ENCODE results near the gene RAI1. TPM values are rescaled to one million over a fixed set of nuclear protein-coding genes. Genes with fewer than 3 reads are reported as not detected.

The RAI1 gene
- total RNA-seq, 1 donor from 2014 or later: 30.1 TPM

DNA sequence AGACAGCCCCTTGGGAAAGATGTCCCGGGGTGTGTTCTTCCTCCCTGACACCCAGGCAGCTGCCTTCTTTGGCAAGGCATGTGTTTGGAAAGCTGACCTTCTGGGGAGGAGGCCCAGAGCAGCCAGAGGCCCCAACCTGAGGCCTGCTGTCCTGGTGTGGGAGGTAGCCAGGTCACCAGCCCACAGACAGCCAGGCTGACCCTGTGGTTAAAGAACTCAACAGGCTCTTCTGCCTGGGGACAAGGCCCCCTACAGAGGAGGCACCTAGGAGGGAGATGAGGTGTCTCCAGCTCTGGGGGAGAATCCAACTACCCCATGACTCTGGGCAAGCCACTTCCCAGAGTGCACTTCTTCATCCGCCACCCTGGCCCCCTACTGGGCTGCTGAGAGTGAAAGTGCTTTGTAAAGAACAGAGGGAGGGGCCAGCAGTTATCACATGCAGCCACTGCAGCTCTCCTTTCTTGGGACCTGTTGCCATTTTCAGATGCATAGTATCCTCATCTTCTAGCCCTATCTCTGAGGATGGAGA lies 168.7 kb downstream of the RAI1 start:
- intact Hi-C loops (cut with micrococcal nuclease): loop anchor here (10.0 kb wide), 1 partner anchor 165 kb away; the partner anchor contains the start of gene RAI1
- ATAC-seq: peak; percentile 72
- DNase-seq: peak; percentile 64

DNA sequence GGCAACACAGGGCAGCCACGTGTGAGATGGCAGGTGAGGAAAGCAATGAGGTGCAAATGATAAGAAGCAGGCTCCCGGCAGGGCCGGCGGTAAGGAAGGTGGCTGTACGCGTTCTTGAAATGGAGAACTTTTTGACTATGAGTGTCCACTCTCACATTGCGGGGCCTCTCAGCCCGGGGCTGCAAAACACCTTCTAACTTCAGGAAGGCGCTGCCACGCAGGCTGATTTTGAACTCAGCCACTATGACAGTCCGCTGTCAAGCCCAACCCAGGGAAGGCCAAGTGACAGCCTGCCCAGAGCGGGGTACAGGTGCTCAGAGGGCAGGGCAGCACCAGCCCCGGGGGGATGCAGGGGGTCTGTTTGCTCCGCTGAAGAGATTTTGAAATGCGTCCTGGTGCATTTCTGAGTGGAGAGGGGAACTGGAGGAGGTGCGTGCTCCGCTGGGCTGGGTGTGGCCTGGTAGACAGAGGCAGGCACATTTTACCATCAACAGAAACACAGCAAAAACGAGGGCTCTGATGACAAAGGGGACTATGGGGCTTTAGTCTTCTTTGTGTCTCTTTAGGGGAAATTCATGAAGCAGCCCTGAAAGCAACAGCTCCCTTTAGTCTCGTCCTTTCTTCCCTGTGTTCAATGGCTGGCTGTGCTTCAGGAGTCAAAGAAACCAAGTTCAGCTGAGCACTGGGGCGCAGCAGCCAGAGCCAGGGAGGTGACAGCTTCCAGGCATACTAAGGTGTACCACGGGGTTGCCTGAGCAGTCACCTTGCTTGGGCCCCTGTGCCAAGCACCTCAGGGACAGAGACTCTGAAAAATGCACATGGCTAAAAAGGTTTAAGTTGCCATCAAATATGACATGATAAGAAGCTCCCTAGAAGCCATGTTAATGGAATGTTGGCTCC lies 170.1 kb downstream of the RAI1 start:
- intact Hi-C loops (cut with micrococcal nuclease): loop anchor here (10.0 kb wide), 1 partner anchor 167 kb away; the partner anchor contains the start of gene RAI1
- DNase-seq: peak; percentile 51
- ATAC-seq: peak; percentile 41

DNA sequence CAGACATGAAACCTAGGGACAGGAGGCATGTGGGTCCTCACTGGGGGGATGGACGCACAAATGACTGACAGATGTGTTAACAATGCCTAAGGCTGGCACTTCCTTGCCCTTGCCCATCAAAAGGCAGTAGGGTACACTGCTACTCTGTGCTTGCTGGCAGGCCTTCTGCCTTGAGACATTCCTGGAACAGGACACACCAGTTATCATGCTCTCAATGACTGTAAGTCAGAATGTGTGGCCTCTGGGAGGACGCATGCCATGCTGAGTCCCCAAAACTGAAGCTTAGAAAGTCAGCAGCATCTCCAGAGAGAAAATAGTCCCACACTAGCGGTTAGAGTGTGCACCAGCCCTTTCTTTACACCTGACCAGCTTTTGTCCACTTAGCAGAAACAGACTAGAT lies 171.7 kb downstream of the RAI1 start:
- DNase-seq (no peak), ATAC-seq (no peak)
- intact Hi-C loops (cut with micrococcal nuclease): loop anchor here (10.0 kb wide), 1 partner anchor 168 kb away; the partner anchor contains the start of gene RAI1

DNA sequence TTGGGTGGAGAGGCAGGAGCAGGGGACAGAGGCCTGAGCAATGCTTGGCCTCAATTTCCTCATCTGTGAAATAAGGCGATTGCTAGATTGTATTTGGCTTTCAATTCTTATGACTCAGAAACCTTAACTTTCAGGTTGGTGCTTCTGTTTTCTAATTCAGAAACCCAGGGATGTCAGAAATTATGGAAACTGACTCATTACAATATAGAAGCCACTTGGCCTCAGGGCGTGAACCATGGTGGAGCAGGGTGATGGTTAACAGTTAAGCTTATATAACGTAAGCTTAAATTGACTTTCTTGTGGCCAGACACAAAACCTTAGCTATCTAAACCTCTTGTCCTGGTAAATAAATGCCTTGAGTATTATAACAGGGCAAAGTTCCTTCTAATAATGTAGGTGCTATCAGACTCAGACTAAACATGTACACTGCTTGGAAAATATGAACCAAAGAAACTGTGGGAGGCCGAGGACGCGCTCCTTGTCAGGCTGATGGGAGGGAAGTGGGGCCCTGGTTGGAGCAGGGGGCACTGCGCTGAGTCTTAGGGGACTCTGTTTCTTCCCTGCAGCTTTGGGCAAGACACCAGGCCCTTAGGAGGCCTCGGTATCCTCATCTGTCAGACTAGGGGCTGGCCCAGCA lies 172.7 kb downstream of the RAI1 start:
- DNase-seq (no peak), ATAC-seq (no peak)
- intact Hi-C loops (cut with micrococcal nuclease): loop anchor here (10.0 kb wide), 1 partner anchor 169 kb away; the partner anchor contains the start of gene RAI1

DNA sequence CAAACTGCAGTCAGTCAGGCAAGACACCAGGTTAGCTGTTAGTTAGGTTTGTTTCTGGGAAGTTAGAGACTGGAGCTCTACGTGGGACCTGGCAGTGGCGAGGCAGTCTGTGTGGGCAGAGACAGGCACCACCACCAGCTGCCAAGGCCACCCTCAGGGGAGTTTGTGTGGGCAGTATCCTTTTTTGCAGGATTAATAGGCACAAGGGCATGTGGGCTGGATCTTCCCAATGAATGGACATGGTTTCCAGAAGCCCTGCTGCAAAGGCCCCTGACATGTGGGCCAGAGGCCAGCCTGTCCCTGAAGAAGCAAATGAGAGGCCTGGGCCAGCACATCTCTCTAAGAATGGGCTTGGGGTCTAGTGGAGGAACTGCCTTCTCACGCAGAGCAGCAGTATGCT lies 174.7 kb downstream of the RAI1 start:
- intact Hi-C loops (cut with micrococcal nuclease): loop anchor here (10.0 kb wide), 1 partner anchor 171 kb away; the partner anchor contains the start of gene RAI1
- ATAC-seq (no peak), DNase-seq (peak; percentile 34)

DNA sequence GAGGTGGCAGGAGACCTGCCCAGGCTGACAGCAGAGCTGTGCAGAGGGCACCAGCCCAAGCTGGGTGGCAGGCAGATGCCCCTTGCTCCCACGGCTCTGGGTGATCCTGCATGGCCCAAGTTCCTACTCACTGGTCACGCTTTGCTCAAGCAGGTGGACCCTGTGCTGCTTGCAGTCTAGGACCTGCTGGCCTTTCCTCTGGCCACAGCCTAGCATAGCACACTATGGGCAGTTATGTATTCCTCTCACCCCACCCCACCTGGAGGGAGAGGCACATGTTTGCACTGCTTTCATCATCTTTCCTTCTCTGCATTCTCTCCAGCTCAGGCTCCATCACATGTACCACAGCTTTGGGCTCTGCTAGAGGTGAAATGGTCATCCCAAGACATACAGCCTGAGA lies 175.1 kb downstream of the RAI1 start:
- intact Hi-C loops (cut with micrococcal nuclease): loop anchor here (10.0 kb wide), 1 partner anchor 172 kb away; the partner anchor contains the start of gene RAI1

DNA sequence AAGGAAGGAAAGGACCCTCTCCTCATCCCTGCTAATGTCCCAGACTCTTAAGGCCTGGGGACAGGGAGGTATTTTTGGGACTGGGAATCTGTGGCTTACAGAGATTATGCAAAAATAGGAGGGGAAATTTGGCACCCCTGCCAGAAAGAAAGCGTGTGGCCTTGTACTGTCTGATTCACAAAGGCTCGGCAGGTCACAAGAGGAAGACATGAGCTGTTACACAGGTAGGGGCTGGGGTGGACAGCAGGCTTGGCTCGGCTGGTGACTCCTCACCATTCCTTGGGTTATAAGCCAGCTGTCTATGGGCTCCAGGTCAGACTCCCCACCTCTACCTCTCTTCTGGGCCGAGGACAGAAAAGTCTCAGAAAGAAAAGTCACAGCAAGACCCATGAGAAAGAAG lies 176.2 kb downstream of the RAI1 start:
- no peak for ATAC-seq
- no peak for DNase-seq
- intact Hi-C loops (cut with micrococcal nuclease): loop anchor here (10.0 kb wide), 1 partner anchor 173 kb away; the partner anchor contains the start of gene RAI1

More for the DNA sequence above, 175.1 kb downstream of the RAI1 start:
- DNase-seq (no peak), ATAC-seq (no peak)

DNA sequence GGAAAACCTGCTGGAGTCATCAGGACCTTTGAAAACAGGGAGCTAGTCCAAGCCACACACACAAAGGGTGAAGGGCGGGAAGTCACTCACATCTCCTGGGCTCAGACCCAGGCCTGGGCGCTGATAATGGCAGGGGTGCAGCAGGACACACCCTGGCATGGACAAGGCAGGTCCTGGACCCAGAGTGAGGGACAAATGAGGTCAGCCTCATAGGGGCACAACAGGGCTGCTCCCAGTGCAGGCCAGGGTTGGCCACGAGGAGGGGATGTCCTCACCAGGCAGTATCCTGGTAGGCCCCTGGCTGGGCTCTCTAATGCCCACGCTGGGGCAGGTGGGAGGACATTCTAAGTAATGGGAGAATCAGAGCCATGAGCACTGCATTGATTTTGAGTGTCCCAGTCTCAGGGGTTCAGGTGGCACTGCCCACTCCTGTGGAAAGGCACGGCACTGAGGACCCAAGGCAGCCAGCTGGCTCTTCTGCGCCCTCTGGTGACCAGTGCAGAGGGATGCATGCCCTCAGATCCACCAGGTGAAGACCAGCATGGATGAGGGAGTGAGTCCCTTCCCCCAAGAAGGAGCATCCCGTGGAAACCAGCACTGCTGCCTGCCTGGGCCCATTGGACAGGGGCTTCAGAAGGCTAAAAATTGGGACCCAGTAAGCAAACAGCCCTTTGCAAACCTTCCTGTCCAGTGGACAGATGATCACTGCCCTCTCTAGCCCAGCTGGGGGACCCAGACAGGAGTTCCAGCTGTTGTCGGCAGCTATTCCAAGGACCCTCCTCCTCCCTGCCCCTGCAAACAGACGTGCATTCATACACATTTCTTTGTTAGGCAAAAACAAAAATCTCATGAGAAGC lies 178.9 kb downstream of the RAI1 start:
- peak; percentile 97 for ATAC-seq
- peak; percentile 85 for DNase-seq
- intact Hi-C loops (cut with micrococcal nuclease): loop anchor here (5.0 to 10.0 kb wide), 2 partner anchors 48 to 175 kb away; partner anchors contain the start of gene RAI1

DNA sequence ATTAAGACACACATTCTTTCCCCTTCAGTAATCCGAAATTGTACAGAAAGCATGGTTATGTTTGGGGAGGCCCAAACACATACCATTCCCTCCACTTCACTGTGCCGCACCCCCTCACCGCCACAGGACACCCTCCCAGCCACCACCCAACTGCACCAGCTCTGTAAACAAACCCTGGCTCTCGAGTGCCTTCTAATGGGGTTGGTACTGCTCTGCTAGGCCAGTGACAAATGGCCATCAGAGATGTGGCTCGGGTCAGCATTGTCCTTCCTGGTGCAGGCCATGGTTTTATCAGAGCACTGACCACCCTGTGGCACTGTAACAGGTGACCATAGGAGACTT lies 179.5 kb downstream of the RAI1 start:
- ATAC-seq: no peak
- intact Hi-C loops (cut with micrococcal nuclease): loop anchor here (5.0 kb wide), 1 partner anchor 48 kb away; no protein-coding TSS in a partner anchor
- no peak for DNase-seq

Small RNAs within 50 kb of the gene (microRNA-seq; reads per million reads assigned to microRNA genes)
- gene MIR33B (ENCODE audit: borderline number of aligned reads) (5.9 reads per million), gene MIR6777 (ENCODE audit: borderline number of aligned reads) (not detected)

Other genes starting within 250 kb of the RAI1 start
- gene MED9, start 204.5 kb upstream of the RAI1 start, total RNA-seq: 42.0 TPM
- 50.8 TPM for gene RASD1, start 185.1 kb upstream of the RAI1 start, total RNA-seq
- 17.9 TPM for gene PEMT, start 89.8 kb upstream of the RAI1 start, total RNA-seq
- 15.2 TPM for gene SREBF1, start 155.5 kb downstream of the RAI1 start, total RNA-seq